K562 (cell line): ENCODE measurements around the gene RNU11. TPM values are rescaled to one million over a fixed set of nuclear protein-coding genes. Genes with fewer than 3 reads are reported as not detected.

Experiments
- BMI1 ChIP-seq: fragments of 150-350 bp; IDR thresholded peaks from 2 replicates; pipeline ENCODE4 v1.6.1; 2014; ENCODE audit warnings: low read length
- CREB1 ChIP-seq, 2 experiments: sonication (generic) in 1 of 2; formaldehyde crosslinking in 1 of 2; IDR thresholded peaks; 2 replicates each; pipeline versions ENCODE4 v1.6.1 to v1.8.0; 2012 to 2022; ENCODE audit warnings: inconsistent platforms in 1 of 2, mild to moderate bottlenecking in 1 of 2, missing genetic modification reagents in 1 of 2, moderate library complexity in 1 of 2
- CREM ChIP-seq: IDR thresholded peaks from 2 replicates; pipeline ENCODE4 v1.6.1; 2014; ENCODE audit warnings: antibody characterized with exemption, low read depth
- HCFC1 ChIP-seq: IDR thresholded peaks from 2 replicates; pipeline ENCODE4 v1.6.1; 2012; ENCODE audit warnings: low read depth, low read length, improper control_type of control experiment
- NEUROD1 ChIP-seq: fragments of 150-350 bp; IDR thresholded peaks from 2 replicates; pipeline ENCODE4 v1.6.1; 2014; ENCODE audit warnings: borderline replicate concordance, low read length, low read depth; ENCODE audit not compliant: partially characterized antibody
- NFIX ChIP-seq: fragments of 250-450 bp; sonication (Bioruptor Pico); IDR thresholded peaks from 2 replicates; pipeline ENCODE4 v1.4.0; 2020; ENCODE audit warnings: low read depth, mild to moderate bottlenecking, moderate library complexity
- POLR2AphosphoS2 ChIP-seq: IDR thresholded peaks from 2 replicates; pipeline ENCODE4 v1.6.1; 2012; ENCODE audit warnings: low read length, improper control_type of control experiment
- SPI1 ChIP-seq: IDR thresholded peaks from 2 replicates; pipeline ENCODE4 v1.6.1; 2011; ENCODE audit warnings: low read depth, low read length, control low read depth, borderline replicate concordance
- SUPT5H ChIP-seq: fragments of 450-650 bp; IDR thresholded peaks from 2 replicates; pipeline ENCODE4 v1.6.1; 2016
- TAF15 ChIP-seq: fragments of 200-400 bp; formaldehyde crosslinking; IDR thresholded peaks from 2 replicates; pipeline ENCODE4 v1.6.1; 2017; ENCODE audit warnings: mild to moderate bottlenecking, low read depth, low read length, moderate library complexity
- TCF7 ChIP-seq: sonication (generic); IDR thresholded peaks from 2 replicates; pipeline ENCODE4 v1.6.1; 2016; ENCODE audit warnings: antibody characterized with exemption, borderline replicate concordance
- TRIM24 ChIP-seq, 2 experiments: fragments of 450-650 bp; IDR thresholded peaks; 2 replicates each; pipeline ENCODE4 v1.6.1; 2016
- TSC22D4 ChIP-seq: fragments of 450-650 bp; IDR thresholded peaks from 2 replicates; pipeline ENCODE4 v1.6.1; 2016; ENCODE audit warnings: missing genetic modification characterization, missing biosample characterization, control low read depth
- ZC3H11A ChIP-seq: IDR thresholded peaks from 2 replicates; pipeline ENCODE4 v1.6.1; 2012; ENCODE audit warnings: low read depth, low read length, improper control_type of control experiment
- ZNF224 ChIP-seq: sonication (generic); formaldehyde crosslinking; IDR thresholded peaks from 2 replicates; pipeline ENCODE4 v1.8.0; 2022; ENCODE audit warnings: mild to moderate bottlenecking, missing genetic modification reagents
- polyA plus RNA-seq, 8 experiments: library from polyadenylated mRNA; depleted of rRNA in 4 of 8; stranded (reverse) in 5 of 8; unstranded in 3 of 8; fragments of >200 nt; fragmentation: Nextera tagmentation in 2 of 8; fragmentation: Illumina TruSeq in 1 of 8; extraction: Ambion mirVana in 2 of 8; extraction: Trizol in 1 of 8; gene quantifications; 2 replicates each; pipeline versions ENCODE4 v1.2.1 to v1.2.3, GENCODE V29; 2011 to 2014; ENCODE audit warnings: inconsistent platforms in 1 of 8, missing spikeins in 1 of 8
- total RNA-seq, 7 experiments: library from RNA; depleted of rRNA in 6 of 7; stranded (reverse); fragments of >200 nt in 6 of 7; fragmentation: Illumina TruSeq in 2 of 7; extraction: Trizol in 2 of 7; gene quantifications; 2 replicates each; pipeline versions ENCODE4 v1.2.1 to v1.2.3, GENCODE V29; 2011 to 2021; ENCODE audit warnings: low replicate concordance in 1 of 7
- TF ChIP-seq, protein P1 (sequence below): sonication (generic); formaldehyde crosslinking; IDR thresholded peaks from 2 replicates; pipeline ENCODE4 v1.8.0; 2022; ENCODE audit warnings: missing genetic modification reagents, mild to moderate bottlenecking, borderline replicate concordance
- TF ChIP-seq, protein P2 (sequence below): fragments of 450-650 bp; formaldehyde crosslinking; conservative IDR thresholded peaks from 2 replicates; pipeline ENCODE4 v1.4.0; 2022; ENCODE audit warnings: mild to moderate bottlenecking, missing genetic modification characterization
- TF ChIP-seq, protein P3 (sequence below): fragments of 450-650 bp; IDR thresholded peaks from 2 replicates; pipeline ENCODE4 v1.7.0; 2016; ENCODE audit warnings: borderline replicate concordance
- TF ChIP-seq, protein P4 (sequence below): fragments of 450-650 bp; formaldehyde crosslinking; IDR thresholded peaks from 2 replicates; pipeline ENCODE4 v1.4.0; 2020; ENCODE audit warnings: mild to moderate bottlenecking, moderate library complexity
- TF ChIP-seq, protein P5 (sequence below): fragments of 250-450 bp; sonication (Bioruptor Pico); IDR thresholded peaks from 2 replicates; pipeline ENCODE4 v1.5.0; 2021
- TF ChIP-seq, protein P6 (sequence below): sonication (generic); formaldehyde crosslinking; IDR thresholded peaks from 2 replicates; pipeline ENCODE4 v1.9.0; 2022; ENCODE audit warnings: mild to moderate bottlenecking, missing genetic modification reagents

RNU11 gene
- total and polyA plus RNA-seq, 9 of the 15 experiments (the other 6 are each of a cell fraction or from before 2014, with no cell fraction given) = not detected

DNA sequence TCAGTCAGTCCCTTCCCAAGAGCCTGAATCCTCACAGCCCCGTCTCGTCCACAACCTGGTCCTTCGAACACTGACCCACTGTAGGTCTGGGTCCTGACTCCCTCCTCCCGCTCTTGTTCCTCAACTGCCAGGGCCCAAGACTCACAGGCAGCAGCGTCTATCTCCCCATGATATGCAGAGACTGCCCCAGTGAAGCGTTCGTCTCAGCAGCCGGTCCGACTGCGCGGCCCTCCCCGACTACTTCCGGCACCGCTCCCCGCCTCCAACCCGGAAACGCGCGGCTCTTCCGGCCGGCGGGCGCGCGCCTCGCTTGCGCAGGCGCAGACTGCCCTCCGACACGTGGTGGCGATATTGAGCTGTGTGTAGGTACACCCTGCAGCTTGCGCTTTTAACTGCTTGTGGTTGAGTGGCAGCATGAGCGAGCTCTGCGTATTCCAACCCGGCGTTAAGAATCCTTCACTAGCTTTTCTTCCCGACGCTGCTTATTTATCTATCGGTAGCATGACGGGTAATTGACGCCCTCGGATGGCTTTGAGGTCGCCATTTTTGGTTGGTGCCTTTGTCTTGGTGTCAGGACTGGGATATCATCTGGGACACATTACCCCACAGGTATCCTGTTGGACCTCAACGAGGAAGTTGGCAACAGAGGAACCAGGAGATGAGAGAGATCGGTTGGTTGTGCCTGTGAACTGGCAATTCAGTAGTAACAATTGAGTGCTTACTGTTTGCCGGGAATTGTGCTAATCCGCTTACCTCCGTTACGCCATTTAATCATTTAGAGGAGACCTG lies 5.4 kb upstream of the RNU11 start, which contains the start of gene TAF12 (continued):
- TF ChIP-seq ZC3H11A (no peak), TSC22D4 (tag) (no peak), SPI1 (no peak), POLR2AphosphoS2 (peak; percentile 76; the same call in 1 of the 2 replicates), NEUROD1 (peak; percentile 79), BMI1 (no peak), TAF15 (no peak), CREM (peak; percentile 87), CREB1 (IDR thresholded peaks at IDR 0.05) (peak; percentile 76), CREB1 (CRISPR knock-in tag; IDR thresholded peaks at IDR 0.05) (peak; percentile 75), ZNF224 (CRISPR knock-in tag) (no peak), HCFC1 (peak; percentile 79), TCF7 (peak; percentile 66), SUPT5H (peak; percentile 99), NFIX (CRISPR knock-in tag) (no peak), TRIM24 (IDR thresholded peaks at IDR 0.05) (peak in 1 of 2 experiments; percentile 87; a peak in 2 of 4 replicates)
- TF ChIP-seq, protein P1, sequence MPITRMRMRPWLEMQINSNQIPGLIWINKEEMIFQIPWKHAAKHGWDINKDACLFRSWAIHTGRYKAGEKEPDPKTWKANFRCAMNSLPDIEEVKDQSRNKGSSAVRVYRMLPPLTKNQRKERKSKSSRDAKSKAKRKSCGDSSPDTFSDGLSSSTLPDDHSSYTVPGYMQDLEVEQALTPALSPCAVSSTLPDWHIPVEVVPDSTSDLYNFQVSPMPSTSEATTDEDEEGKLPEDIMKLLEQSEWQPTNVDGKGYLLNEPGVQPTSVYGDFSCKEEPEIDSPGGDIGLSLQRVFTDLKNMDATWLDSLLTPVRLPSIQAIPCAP = no peak
- TF ChIP-seq, protein P2, sequence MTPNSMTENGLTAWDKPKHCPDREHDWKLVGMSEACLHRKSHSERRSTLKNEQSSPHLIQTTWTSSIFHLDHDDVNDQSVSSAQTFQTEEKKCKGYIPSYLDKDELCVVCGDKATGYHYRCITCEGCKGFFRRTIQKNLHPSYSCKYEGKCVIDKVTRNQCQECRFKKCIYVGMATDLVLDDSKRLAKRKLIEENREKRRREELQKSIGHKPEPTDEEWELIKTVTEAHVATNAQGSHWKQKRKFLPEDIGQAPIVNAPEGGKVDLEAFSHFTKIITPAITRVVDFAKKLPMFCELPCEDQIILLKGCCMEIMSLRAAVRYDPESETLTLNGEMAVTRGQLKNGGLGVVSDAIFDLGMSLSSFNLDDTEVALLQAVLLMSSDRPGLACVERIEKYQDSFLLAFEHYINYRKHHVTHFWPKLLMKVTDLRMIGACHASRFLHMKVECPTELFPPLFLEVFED (CRISPR knock-in tag) = peak; percentile 74; the same call in 1 of the 2 replicates
- TF ChIP-seq, protein P3, sequence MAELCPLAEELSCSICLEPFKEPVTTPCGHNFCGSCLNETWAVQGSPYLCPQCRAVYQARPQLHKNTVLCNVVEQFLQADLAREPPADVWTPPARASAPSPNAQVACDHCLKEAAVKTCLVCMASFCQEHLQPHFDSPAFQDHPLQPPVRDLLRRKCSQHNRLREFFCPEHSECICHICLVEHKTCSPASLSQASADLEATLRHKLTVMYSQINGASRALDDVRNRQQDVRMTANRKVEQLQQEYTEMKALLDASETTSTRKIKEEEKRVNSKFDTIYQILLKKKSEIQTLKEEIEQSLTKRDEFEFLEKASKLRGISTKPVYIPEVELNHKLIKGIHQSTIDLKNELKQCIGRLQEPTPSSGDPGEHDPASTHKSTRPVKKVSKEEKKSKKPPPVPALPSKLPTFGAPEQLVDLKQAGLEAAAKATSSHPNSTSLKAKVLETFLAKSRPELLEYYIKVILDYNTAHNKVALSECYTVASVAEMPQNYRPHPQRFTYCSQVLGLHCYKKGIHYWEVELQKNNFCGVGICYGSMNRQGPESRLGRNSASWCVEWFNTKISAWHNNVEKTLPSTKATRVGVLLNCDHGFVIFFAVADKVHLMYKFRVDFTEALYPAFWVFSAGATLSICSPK = 0 out of 2 replicates have a peak, but pooled peaks have one; percentile 44
- TF ChIP-seq, protein P4, sequence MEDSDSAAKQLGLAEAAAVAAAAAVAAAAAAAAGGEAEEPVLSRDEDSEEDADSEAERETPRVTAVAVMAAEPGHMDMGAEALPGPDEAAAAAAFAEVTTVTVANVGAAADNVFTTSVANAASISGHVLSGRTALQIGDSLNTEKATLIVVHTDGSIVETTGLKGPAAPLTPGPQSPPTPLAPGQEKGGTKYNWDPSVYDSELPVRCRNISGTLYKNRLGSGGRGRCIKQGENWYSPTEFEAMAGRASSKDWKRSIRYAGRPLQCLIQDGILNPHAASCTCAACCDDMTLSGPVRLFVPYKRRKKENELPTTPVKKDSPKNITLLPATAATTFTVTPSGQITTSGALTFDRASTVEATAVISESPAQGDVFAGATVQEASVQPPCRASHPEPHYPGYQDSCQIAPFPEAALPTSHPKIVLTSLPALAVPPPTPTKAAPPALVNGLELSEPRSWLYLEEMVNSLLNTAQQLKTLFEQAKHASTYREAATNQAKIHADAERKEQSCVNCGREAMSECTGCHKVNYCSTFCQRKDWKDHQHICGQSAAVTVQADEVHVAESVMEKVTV = peak; percentile 78
- TF ChIP-seq, protein P5, sequence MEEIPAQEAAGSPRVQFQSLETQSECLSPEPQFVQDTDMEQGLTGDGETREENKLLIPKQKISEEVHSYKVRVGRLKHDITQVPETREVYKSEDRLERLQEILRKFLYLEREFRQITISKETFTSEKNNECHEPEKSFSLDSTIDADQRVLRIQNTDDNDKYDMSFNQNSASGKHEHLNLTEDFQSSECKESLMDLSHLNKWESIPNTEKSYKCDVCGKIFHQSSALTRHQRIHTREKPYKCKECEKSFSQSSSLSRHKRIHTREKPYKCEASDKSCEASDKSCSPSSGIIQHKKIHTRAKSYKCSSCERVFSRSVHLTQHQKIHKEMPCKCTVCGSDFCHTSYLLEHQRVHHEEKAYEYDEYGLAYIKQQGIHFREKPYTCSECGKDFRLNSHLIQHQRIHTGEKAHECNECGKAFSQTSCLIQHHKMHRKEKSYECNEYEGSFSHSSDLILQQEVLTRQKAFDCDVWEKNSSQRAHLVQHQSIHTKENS (CRISPR knock-in tag) = no peak
- TF ChIP-seq, protein P6, sequence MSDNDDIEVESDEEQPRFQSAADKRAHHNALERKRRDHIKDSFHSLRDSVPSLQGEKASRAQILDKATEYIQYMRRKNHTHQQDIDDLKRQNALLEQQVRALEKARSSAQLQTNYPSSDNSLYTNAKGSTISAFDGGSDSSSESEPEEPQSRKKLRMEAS (CRISPR knock-in tag) = peak; percentile 97
